Suprapubic skin (tissue), 4 donors: ENCODE data around the gene ZNF532. TPM values are rescaled to one million over a fixed set of nuclear protein-coding genes. Genes with fewer than 3 reads are reported as not detected.

ENCODE experiments used
- DNase-seq, 2 donors: peaks; one replicate each; pipeline ENCODE4 v3.0.0-alpha.2; 2019; ENCODE audit warnings: low spot score in 2 of 2
- H3K27ac ChIP-seq: fragments of 200-600 bp; sonication (generic); one replicate; pipeline ENCODE4 v1.5.1; 2019
- H3K27me3 ChIP-seq: fragments of 200-600 bp; sonication (generic); one replicate; pipeline ENCODE4 v1.5.1; 2019
- H3K36me3 ChIP-seq: fragments of 200-600 bp; sonication (generic); one replicate; pipeline ENCODE4 v1.5.1; 2019
- H3K4me1 ChIP-seq: fragments of 200-600 bp; sonication (generic); one replicate; pipeline ENCODE4 v1.5.1; 2019
- H3K4me3 ChIP-seq: fragments of 200-600 bp; sonication (generic); one replicate; pipeline ENCODE4 v1.5.1; 2019; ENCODE audit warnings: mild to moderate bottlenecking
- H3K9me3 ChIP-seq: fragments of 200-600 bp; sonication (generic); one replicate; pipeline ENCODE4 v1.5.1; 2019
- EP300 ChIP-seq: sonication (generic); formaldehyde crosslinking; IDR thresholded peaks from one replicate; pipeline ENCODE4 v1.6.1; 2017; ENCODE audit warnings: antibody characterized with exemption
- POLR2A ChIP-seq, 2 donors: fragments of 450-650 bp; IDR thresholded peaks; one replicate each; pipeline ENCODE4 v1.6.1; 2017; ENCODE audit warnings: antibody characterized with exemption in 2 of 2, mild to moderate bottlenecking in 2 of 2, moderate library complexity in 2 of 2
- POLR2AphosphoS5 ChIP-seq, 3 donors: sonication (generic); formaldehyde crosslinking; IDR thresholded peaks; one replicate each; pipeline ENCODE4 v1.6.1; 2017; ENCODE audit warnings: antibody characterized with exemption in 3 of 3
- WGBS: methylation state at CpG from one replicate; pipeline ENCODE4 v1.1.5; 2018; 5-methylcytosine and 5-hydroxymethylcytosine counted together
- total RNA-seq, 4 donors: library from RNA; depleted of rRNA; stranded (reverse); fragments of >200 nt; gene quantifications; one replicate each; pipeline ENCODE4 v1.1.0, GENCODE V29; 2016
- TF ChIP-seq, protein P1 (sequence below), 2 donors: fragments of 200-600 bp in 1 of 2; fragments of 450-650 bp in 1 of 2; sonication (generic) in 1 of 2; IDR thresholded peaks; one replicate each; pipeline ENCODE4 v1.5.1; 2016 to 2019; ENCODE audit warnings: antibody characterized with exemption in 2 of 2, mild to moderate bottlenecking in 1 of 2, moderate library complexity in 1 of 2

ZNF532 gene
- total RNA-seq, 4 donors from 2014 or later = 31.1 to 58.5 (median 51.7) TPM

DNA sequence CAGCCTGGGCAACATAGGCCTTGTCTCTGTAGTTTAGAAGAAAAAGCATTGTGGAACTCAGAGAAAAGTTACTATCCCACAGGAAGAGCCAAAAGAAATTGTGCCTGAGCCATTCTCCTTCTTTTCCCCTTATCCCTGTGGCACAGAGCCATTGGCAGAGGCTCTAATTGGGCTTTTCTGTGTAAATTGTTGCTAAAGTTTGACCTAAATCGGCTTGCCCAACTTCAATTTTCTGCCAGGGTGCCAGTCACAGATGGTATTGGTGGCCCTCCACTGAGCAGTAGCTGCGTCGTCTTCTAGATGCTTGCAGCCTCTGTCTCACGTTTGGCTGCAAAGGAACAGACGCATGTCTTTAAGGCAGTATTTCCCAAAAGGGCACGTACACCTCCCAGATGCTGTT, 30.3 kb downstream of the ZNF532 start:
- Histone ChIP-seq H3K9me3 (no peaks in the 10 kb centered on the region), H3K27ac (no peak overlapping the region), H3K36me3 (peaks cover 12% of the 10 kb centered on the region), H3K4me3 (no peak overlapping the region), H3K4me1 (peaks cover 22% of the 10 kb centered on the region), H3K27me3 (no peaks in the 10 kb centered on the region)
- WGBS = 58% methylated on average over 6 of the region's 6 CpGs
- no peak for TF ChIP-seq EP300
- no peak for TF ChIP-seq POLR2A (IDR thresholded peaks at IDR 0.05)
- no peak for TF ChIP-seq POLR2AphosphoS5 (IDR thresholded peaks at IDR 0.05)
- TF ChIP-seq, protein P1, sequence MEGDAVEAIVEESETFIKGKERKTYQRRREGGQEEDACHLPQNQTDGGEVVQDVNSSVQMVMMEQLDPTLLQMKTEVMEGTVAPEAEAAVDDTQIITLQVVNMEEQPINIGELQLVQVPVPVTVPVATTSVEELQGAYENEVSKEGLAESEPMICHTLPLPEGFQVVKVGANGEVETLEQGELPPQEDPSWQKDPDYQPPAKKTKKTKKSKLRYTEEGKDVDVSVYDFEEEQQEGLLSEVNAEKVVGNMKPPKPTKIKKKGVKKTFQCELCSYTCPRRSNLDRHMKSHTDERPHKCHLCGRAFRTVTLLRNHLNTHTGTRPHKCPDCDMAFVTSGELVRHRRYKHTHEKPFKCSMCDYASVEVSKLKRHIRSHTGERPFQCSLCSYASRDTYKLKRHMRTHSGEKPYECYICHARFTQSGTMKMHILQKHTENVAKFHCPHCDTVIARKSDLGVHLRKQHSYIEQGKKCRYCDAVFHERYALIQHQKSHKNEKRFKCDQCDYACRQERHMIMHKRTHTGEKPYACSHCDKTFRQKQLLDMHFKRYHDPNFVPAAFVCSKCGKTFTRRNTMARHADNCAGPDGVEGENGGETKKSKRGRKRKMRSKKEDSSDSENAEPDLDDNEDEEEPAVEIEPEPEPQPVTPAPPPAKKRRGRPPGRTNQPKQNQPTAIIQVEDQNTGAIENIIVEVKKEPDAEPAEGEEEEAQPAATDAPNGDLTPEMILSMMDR (IDR thresholded peaks at IDR 0.05) = no peak
- no peak for DNase-seq

DNA sequence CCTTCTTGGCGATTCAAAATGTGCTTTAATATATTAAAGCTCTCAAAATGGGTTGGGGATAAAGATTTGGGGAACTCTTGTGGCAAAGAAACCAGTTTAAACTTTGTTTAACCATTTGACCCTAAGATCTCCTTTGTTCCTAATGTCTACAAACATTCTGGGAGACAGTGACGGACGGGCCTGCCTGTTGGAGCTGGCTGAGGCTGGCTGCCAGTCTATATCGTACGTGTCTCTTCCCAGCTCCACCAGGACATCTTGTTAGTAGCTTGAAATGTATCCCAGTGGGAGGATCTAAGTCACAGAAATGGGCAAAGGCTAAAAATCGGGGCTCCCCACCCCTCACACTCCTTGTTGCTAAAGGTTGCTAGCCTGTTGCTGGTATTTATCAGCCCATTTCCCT, 30.7 kb downstream of the ZNF532 start:
- TF ChIP-seq POLR2A (IDR thresholded peaks at IDR 0.05) (no peak), POLR2AphosphoS5 (IDR thresholded peaks at IDR 0.05) (no peak), EP300 (no peak)
- TF ChIP-seq, protein P1 (IDR thresholded peaks at IDR 0.05) = no peak
- DNase-seq = no peak
- Histone ChIP-seq H3K27me3 (no peaks in the 10 kb centered on the region), H3K27ac (no peak overlapping the region), H3K4me3 (no peak overlapping the region), H3K9me3 (no peaks in the 10 kb centered on the region), H3K4me1 (peaks cover 22% of the 10 kb centered on the region), H3K36me3 (peaks cover 12% of the 10 kb centered on the region)
- 57% methylated on average over 6 of the region's 6 CpGs for WGBS

DNA sequence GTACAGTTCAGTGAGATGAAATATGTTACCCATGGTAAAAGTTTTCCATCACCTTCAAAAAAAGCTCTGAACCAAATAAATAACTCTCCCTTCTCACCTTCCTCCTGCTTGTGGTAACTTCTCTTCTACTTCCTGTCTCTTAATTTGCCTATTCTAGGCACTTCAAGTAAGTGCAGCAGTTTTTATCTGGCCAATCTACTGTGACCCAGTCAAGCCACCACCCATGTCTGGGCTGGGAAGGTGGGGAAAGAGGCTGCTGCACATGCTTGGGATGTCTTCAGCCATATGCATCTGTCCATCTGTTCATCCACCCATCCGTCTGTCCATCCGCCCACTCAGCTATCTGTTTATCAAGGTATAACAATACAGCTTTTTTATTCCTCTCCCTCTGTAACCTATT, 31.6 kb downstream of the ZNF532 start:
- Histone ChIP-seq H3K9me3 (no peaks in the 10 kb centered on the region), H3K4me3 (no peak overlapping the region), H3K27ac (no peak overlapping the region), H3K4me1 (peaks cover 19% of the 10 kb centered on the region), H3K36me3 (peaks cover 12% of the 10 kb centered on the region), H3K27me3 (no peaks in the 10 kb centered on the region)
- no peak for DNase-seq
- TF ChIP-seq EP300 (no peak), POLR2A (IDR thresholded peaks at IDR 0.05) (no peak), POLR2AphosphoS5 (IDR thresholded peaks at IDR 0.05) (no peak)
- TF ChIP-seq, protein P1 (IDR thresholded peaks at IDR 0.05) = no peak
- 77% methylated on average over 2 of the region's 2 CpGs for WGBS

DNA sequence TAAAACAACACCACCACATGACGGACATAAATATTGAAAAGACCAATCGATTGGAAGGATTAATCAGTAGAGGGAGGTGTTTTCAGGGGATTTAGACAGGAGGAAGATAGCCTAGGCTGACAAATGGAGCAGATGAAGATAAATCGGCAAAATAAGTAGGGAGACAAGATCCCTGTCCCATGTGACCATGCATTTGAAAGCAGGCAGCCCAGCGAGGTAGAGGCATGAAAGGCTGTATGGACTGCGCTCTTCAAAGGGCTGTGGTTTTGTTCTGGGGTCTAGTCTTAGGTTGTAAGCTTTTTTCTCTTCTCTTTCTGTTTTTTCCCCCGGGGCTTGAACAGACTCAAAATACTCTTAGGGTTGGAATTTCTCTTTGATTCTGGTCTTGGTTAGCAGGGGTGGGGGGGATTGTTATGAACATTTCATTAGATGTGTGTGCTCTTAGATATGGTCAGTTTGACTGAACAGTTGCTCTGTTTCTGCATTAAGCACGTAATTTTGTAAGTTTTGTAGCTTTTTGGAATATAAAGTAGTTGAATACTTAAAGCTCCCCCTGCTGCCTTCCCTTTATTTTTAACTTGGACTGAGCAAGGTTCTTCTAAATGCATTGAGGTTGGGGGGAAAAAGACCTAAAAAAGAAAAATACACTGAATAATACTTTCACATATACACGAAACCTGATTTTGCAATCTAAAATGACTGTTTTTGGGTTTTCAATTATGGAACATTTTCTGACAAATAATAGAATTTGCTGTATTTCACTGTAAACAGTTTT, 32.2 kb downstream of the ZNF532 start:
- 79% methylated on average over 8 of the region's 8 CpGs for WGBS
- Histone ChIP-seq H3K4me1 (peaks cover 12% of the 10 kb centered on the region), H3K36me3 (peaks cover 18% of the 10 kb centered on the region), H3K27ac (no peak overlapping the region), H3K4me3 (no peak overlapping the region), H3K9me3 (no peaks in the 10 kb centered on the region), H3K27me3 (no peaks in the 10 kb centered on the region)
- no peak for DNase-seq
- TF ChIP-seq EP300 (no peak), POLR2AphosphoS5 (IDR thresholded peaks at IDR 0.05) (no peak), POLR2A (IDR thresholded peaks at IDR 0.05) (no peak)
- TF ChIP-seq, protein P1 (IDR thresholded peaks at IDR 0.05) = no peak

DNA sequence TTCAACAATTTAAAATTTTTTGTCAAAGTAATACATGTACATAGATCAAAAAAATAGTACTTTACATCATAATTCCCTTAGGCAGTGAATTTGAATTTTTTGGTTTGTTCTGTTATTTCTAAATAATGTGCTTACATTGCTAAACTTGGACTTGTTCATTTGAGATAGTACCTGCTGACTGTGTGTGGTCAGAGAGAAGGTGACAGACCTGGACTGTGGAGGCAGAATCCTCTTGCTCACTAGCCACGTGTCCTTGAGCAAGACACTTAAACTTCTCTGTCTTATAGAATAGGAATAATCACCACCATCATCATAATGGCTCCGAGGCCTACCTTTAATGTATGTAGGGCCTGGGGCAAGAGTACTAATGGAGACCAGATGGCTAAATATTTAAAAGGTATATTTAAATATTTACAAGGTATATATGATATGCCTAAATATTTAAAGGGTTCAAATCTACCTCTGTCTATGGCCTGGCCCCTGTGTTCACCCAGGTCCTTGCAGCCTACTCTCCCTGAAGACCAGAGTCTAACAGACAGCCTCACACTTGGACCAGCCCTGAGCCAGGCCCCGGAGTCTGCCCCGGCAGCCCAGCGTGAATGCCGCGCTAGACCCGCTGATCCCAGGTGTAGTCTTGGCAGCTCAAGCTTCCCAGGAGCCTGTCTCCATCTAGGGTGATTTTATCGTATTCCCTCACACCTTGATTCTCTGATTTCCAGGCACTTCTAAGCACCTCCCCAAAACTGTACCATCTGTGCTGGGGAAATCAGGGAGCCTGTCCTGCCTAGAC, 33.5 kb downstream of the ZNF532 start:
- Histone ChIP-seq H3K4me3 (no peak overlapping the region), H3K36me3 (peaks cover 22% of the 10 kb centered on the region), H3K27ac (no peak overlapping the region), H3K9me3 (no peaks in the 10 kb centered on the region), H3K27me3 (no peaks in the 10 kb centered on the region), H3K4me1 (peaks cover 12% of the 10 kb centered on the region)
- no peak for DNase-seq
- no peak for TF ChIP-seq POLR2A (IDR thresholded peaks at IDR 0.05)
- no peak for TF ChIP-seq EP300
- TF ChIP-seq, protein P1 (IDR thresholded peaks at IDR 0.05) = no peak
- TF ChIP-seq POLR2AphosphoS5 (IDR thresholded peaks at IDR 0.05) = no peak
- 95% methylated on average over 9 of the region's 9 CpGs for WGBS
